ENCODE results near the gene MLPH.
"Not testable (repeated sequence)": the region's sequence is repeated elsewhere in the genome, so short reads cannot be mapped to it uniquely, and the experiment has no call there.

Gene MLPH

GRCh38 chr2:237458519-237458918 is 28.5 kb upstream of the MLPH start:
- FAIRE-seq: no peak

- FAIRE-seq: no peak
Observed at GRCh38 chr2:237459226-237459625, 27.8 kb upstream of the MLPH start.

- no peak for FAIRE-seq
Observed at GRCh38 chr2:237459741-237460174, 27.3 kb upstream of the MLPH start.

- FAIRE-seq: no peak
Observed at GRCh38 chr2:237464757-237465391, 22.2 kb upstream of the MLPH start.

GRCh38 chr2:237465515-237466148 is 21.4 kb upstream of the MLPH start:
- no peak for FAIRE-seq

GRCh38 chr2:237466211-237466610 is 20.8 kb upstream of the MLPH start:
- no peak for FAIRE-seq

- FAIRE-seq: no peak
Observed at GRCh38 chr2:237467447-237468179, 19.4 kb upstream of the MLPH start.

GRCh38 chr2:237469410-237469809 is 17.6 kb upstream of the MLPH start:
- not testable (repeated sequence) for FAIRE-seq

GRCh38 chr2:237469849-237470248 is 17.2 kb upstream of the MLPH start:
- FAIRE-seq: no peak

- no peak for FAIRE-seq
Observed at GRCh38 chr2:237470914-237471313, 16.1 kb upstream of the MLPH start.

- FAIRE-seq: no peak
Observed at GRCh38 chr2:237471438-237472186, 15.4 kb upstream of the MLPH start.

- FAIRE-seq: no peak
Observed at GRCh38 chr2:237472187-237472712, 14.8 kb upstream of the MLPH start.

- FAIRE-seq: no peak
Observed at GRCh38 chr2:237472909-237473877, 13.9 kb upstream of the MLPH start.

- FAIRE-seq: no peak
Observed at GRCh38 chr2:237473878-237474441, 13.1 kb upstream of the MLPH start.

- no peak for FAIRE-seq
Observed at GRCh38 chr2:237474442-237474911, 12.6 kb upstream of the MLPH start.

GRCh38 chr2:237474931-237475703 is 11.9 kb upstream of the MLPH start:
- no peak for FAIRE-seq

GRCh38 chr2:237475704-237476141 is 11.3 kb upstream of the MLPH start:
- FAIRE-seq: no peak

GRCh38 chr2:237478095-237478494 is 9.0 kb upstream of the MLPH start:
- FAIRE-seq: no peak

GRCh38 chr2:237478979-237479378 is 8.1 kb upstream of the MLPH start:
- FAIRE-seq: no peak

- FAIRE-seq: no peak
Observed at GRCh38 chr2:237479747-237480146, 7.3 kb upstream of the MLPH start.
